Activated CD8-positive, alpha-beta memory T cell treated with anti-CD3 and anti-CD28 coated beads, Interleukin-2, amount 50 U/mL, for 1 hour (primary cell): Measurements from ENCODE around the gene TPCN2.

Source experiments
- DNase-seq: peaks from one replicate; pipeline ENCODE4 v3.0.0-alpha.2; 2020; ENCODE audit errors: extremely low read depth

Gene TPCN2

DNA sequence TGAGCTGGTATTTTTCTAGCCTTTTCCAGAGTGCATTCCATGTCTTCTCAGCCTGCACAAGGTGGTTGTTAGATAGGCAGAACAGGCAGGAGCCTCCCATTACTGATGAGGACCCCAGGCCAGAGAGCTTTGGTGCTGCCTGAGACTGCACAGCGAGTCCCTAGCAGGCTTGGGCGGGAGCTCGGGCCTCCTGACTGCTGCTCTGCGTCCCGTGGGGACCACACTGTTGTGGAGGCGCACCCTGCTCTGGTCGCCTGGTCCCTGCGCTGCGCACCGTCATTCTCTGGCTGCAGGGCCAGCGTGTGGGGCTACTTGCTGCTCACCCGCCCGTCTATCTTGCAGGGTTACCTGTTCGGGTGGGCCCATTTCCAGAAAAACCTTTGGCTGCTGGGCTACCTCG lies 8.5 kb downstream of the TPCN2 start:
- no peak for DNase-seq

DNA sequence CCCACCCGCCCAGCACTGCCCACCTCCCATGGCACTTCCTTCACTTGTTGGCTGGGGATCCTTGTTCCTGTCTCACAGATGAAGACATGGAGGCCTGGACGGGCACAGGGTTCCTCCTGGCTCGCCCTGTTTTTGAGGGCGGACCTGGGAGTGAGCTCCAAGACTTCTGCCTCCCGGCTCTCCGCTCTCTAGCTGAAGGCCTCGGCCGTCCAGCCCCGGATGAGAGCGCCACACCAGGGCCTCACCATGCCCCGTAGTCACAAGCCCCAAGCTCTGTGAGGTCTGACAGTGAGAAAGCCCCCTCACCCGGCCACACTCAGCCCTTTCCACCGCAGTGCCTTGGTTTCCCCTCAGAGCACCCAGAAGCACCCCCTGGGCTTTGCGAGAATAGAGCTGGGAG lies 9.1 kb downstream of the TPCN2 start:
- no peak for DNase-seq

DNA sequence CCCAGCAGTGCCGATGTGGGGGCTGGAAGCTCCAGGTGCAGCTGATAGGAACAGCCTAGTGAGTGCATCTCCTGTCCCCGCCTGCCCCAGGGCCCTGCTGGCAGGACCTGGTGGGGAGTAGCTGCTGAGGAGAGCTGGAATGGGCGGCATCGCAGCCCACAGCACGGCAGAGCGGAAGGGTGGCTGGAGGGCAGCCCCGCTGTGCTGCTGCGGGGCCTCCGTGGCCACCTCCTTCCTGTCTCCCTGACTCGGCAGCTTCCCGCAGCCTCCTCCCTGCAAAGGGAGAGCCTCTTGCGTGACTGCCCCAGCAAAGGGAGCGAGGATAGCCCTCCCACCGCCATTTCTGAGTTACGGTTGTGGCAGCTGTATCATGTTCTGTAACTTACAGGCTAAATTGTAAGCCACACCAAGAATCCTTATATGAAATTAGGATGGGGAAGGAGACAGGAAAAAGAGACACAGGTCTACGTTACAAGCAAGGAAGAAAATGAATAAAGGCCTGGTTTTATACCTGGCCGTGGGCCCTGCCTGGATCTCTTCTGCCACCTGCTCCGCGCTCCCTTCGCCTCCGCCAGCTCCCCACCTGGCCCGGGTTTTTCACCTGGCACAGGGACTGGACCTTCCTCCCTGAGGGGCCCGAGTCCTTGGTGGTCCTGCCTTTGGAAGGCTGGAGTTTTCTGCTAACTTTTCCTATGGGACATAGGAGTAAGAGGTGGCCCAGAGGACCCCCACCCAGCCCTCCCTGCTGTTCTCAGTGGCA lies 10.0 kb downstream of the TPCN2 start:
- no peak for DNase-seq

DNA sequence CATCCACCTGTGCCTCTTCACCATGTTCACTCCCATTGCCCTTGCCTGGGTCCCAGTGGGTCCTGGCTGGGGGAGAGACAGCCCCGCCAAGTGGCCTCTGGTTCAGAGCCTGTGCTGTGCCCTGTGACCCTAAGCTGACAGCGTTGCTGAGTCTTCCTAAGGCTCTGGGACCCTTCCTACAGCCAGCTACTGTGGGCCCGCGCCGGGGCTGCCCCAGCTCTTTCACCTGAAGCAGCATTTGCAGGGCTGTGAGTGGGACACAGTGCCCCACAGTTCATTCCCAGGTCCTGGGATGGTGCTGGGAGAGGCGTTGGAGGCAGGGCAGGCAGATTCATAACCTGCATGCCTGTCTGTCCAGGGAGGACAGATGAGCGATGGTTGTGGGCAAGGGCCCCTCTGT lies 10.7 kb downstream of the TPCN2 start:
- DNase-seq, result no peak

DNA sequence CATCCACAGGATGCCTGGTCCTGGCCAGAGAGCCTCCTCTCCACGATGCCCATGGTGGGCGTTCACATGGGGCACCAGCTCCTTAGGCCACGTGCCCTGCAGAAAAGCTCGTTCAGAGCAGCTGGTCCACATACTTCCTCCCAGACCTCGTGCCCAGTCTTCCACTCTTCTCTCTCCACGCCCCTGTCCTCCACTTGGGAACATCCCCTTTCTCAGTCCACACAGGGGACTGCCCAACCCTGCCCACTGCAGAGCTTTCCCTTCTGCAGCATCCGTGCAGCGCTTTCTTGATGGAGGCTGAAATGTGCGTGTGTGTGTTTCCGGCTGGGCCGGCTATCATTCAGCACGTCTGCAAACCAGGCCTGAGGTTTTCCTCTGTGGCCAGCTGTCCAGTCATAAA lies 11.3 kb downstream of the TPCN2 start:
- no peak for DNase-seq

DNA sequence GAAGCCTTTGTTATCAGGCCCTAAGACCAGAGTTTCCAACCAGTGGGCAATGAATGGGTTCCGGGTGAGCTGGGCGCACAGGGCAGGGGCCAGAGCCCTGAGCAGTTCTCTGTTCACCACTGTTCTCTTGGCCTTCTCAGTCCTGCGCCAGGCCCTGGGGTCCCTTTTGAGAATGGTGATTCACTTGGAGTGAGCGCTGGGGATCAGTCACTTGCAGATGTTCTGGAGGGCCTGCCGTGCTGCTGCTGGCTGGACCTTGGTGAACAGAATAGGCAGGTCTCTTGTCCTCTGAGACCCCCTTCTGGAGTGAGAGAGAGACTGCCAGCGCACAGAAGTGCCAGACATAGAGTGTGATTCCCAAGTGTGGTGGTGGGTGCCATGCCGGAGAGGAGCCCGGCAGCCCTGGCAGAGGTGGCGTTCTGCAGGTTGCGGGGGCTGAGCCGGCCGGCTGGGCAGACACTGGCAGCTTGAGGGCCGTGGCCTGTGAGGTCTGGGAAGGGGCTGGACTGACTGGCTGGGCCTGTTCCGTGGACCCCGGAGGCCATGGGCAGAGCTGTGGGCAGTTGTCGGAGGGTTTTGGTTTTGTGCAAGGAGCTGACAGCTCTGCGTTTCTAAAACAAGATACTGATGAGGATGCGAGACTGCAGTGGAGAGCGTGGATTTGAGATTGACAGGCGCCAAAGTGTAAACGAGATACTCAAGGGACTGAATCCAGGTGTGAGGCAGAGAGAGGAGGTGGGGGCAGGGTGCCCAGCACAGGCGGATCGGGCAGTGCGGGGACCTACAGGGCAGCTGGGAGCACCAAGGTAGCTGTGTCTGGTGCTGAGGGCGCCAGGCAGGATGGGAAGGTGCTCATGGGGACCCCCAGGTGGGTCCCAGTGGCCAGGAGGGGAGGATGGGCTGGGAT lies 12.3 kb downstream of the TPCN2 start:
- DNase-seq, result no peak

DNA sequence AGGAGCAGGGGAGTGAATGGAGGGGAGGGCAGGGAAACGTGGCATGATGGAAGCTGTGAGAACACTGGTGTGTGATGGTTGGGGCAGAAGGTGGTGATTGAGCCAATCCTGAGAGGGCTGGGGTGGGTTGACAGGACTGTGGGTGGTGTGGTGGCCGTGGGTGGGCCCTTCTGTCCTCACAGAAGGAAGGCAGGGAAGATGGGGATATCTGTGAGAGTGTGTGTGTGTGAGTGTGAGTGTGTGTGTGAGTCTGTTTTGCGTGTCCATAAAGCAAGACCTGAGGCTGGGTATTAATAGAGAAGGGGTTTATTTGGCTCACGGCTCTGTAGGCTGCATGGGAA lies 13.0 kb downstream of the TPCN2 start:
- DNase-seq, result no peak

DNA sequence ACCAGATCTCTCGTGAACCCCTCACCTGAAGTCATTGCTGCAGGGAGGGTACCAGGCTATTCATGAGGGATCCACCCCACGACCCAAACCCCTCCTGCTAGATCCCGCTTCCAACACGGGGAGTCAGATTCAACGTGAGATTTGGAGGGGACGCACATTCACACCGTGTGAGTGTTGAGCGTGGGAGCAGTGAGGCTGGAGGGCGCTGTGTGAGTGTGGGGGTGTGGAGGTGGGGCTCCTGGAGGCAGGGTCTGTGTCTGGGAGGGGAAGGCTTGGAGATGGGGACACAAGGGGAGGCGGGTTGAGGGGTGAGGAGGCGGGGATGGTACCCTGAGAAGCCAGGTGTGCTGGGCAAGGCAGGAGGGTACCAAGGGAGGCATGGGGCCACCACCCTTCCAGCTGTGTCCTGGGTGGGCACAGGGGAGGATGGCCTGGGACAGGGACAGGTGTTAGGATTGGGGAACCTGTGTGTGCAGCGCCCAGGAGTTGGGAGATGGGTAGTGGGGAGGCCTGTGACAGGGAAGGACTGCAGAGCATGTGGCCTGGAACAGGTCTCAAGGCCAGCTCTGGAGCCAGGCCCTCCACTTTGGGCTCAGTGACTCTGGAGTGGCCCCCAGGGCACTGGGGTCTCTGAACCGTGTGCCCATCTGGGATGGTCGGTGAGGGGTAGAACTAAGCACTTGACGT lies 13.6 kb downstream of the TPCN2 start:
- DNase-seq, result no peak

DNA sequence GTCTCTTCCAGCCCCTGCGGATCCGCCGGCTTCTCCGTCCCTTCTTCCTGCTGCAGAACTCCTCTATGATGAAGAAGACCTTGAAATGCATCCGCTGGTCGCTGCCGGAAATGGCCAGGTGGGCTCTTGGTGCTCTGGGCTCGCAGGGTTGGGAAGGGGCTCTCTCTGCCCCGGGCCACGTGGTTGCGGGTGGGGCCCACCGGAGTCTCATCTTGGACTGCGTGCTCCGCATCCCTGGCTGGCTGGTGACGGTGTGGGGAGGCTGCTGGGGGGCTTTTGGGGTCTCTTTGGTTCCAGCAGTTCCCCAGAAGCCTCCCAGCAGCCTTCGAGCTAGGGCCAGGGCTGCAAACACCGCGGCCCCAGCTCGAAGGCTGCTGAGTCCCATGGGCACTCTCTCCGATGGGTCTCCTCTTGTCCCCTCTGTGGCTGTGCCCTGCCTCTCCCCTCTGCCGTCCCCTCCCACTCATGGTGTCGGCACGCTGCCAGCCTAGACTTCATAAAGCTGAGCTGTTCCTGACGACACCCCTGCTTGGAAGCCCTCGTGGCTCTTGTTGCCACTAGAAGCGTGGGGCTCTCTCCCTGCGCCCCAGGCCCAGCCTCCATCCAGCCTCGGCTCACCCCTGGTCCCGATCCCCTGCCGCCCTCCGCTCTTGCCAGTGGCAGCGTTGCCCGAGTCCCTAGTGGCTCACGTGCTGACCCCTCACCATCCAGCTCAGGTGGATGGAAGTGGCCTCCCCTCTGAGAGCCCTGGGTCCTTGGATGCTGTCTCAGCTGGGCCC lies 14.3 kb downstream of the TPCN2 start:
- no peak for DNase-seq

DNA sequence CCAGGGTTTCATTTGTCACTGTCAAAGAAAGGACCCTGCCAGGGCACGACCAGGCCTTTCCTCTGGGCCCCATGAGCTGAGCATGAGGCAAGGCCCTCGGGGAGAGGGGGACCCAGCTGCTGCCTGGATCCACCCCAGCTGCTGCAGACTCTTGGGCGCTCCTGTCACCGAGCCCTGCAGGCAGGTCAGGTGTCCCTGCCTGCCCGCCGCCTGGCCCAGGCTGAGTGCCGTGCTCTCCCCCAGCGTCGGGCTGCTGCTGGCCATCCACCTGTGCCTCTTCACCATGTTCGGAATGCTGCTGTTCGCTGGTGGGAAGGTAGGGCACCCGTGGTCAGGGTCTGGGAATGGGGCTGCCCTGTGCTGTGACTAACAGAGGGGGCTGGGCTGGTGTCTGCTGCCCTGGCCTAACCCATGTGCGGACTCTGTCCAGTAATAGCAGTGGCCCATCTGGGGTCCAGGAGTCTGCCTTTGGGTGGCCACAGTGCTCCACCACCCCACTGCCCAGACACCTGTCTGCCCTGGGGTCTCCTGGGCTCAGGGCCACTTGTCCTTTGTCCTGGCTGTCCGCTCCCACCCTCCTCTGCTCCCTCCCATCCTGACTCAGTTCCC lies 15.0 kb downstream of the TPCN2 start:
- no peak for DNase-seq

DNA sequence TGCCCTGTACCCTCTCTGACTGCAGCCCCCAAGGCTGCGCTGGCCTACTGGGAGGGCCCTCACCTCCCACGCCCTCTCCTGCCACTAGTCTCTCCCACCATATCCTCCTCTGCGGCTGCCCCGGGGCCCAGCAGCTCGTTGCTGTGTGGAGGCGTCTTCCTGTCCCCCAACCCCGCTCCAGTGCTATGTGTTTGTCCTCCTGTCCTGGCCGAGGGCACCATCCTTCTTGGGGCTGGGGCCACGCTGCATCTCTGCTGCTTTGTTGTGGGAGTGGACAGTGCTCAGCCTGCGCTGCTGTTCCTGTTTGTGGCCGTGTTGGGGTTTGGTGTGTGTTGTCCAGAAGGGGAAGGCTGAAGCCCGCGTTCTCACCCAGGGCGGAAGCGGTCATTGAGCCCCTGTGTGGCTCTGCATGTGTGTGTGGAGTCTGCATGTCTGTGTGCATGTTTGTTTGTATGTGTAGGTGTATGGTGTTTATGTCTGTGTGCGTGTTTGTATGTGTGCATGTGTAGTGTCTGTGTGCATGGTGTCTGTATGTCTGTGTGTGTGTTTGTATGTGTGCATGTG lies 15.7 kb downstream of the TPCN2 start:
- DNase-seq, result no peak

DNA sequence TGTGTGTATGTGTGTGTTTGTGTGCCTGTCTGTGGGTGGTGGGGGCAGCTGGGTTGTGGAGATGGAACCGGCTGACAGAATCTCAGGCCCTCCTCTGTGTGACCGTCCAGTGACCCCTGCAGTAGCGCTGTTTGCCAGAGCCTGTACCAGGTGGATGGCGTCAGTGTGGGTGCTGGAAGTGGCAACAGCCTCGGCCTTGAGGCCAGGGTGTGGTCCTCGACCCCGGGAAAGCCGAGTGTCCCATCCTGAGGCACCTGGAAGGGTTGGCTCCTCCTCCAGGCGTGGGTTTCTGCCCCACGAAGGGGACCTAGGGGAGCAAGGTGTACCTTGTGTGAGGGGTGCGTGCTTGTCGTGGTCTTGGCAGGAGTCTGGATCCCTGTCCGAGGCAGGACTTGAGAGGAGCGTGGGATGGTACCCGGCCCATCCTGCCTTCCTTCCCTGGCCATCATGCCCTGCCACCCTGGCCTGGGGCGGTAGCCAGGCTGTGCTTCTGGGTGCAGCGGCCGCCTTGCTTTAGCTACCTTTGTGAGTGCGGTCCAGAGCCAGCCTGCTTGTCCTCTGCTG lies 16.5 kb downstream of the TPCN2 start:
- no peak for DNase-seq

DNA sequence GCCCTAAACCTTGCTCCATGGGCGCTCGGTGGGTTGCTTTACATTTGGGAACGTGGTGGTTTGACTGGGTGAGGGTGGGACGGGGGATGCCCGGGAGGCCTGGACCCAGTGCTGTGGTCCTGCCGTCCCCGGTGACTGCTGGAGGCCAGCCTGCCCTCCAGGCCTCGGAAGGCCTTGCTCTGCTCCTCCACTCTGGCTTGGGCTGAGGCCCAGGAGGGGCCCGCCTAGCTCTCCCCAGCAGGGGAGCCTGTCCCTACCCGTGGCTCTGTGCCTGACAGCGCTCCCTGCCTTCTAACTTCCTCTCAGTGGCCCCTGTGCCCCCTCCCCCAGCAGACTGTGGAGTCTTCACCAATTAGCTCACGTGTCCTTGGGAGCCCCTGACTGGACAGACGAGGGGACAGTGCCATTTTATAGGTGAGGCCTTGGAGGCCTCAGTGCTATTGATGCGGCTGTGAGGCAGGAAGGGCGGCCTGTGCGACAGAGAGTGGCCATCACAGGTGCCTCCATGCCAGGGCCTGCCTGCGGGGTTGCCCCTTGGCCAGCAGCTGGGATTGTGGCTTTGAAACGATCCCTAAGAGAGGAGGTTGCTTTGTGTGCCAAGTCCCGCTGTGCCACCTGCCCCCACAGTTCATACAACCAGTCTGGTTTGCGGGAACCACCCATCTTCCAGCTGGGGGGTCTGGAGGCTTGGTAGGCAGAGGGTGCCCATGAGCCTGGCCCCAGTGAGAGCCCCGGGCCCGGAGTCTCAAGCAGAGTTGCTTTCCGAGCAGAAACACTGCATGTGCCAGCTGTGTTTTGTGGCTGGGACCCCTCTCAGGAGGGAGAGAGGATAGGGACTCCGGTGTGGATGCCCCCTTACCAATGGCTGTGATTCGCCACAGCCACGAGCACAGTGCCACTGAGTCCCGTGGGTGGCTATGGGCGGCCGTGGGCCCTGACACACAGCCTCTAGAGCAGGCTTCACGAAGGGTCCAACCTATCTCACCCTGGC lies 17.7 kb downstream of the TPCN2 start:
- DNase-seq, result no peak

DNA sequence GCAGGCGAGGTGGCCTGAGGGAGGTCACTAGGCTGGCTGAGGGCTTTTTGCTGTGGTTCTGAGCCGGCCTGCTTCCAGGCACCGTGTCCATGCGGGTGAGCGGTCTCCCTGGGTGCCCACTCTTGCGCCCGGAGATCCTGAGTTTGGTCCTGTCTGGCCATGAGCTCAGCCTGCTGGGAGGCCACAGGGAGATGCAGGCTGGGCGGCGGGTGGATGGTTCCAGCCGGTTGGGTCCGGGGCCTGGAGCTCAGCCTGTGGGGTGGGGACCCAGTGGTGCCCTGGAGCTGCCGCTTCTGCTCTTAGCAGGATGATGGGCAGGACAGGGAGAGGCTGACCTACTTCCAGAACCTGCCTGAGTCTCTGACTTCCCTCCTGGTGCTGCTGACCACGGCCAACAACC lies 18.5 kb downstream of the TPCN2 start:
- no peak for DNase-seq

DNA sequence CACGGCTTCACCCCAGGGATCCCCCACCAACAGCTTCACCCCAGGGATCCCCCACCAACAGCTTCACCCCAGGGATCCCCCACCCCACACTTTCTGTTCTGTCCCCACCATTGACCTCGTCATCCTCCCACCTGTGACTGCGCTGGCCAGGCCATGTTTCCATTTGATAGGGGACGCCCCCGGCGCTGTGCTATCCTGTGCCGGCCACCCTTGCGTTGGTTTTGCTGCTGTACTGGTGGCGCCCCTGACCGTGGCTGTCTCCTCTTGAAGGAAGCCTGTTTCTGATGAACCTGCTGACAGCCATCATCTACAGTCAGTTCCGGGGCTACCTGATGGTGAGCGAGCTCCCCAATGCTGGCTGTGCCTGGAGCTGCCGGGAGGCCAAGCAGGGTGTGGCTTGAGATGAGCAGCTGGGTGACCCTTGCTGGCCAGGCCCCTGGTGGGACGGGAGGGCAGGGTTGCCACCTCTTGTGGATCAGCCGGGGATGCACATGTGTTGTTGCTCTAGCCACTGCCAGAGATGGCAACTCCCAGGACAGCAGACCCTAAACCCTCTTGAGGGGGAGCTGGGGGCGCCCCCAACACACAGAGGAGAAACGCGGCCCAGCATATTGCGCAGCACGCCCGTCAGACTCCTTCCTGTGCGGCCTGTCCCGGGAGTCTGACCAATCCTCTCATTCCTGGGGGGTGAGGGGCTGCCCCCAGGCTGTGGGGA lies 22.5 kb downstream of the TPCN2 start:
- no peak for DNase-seq

DNA sequence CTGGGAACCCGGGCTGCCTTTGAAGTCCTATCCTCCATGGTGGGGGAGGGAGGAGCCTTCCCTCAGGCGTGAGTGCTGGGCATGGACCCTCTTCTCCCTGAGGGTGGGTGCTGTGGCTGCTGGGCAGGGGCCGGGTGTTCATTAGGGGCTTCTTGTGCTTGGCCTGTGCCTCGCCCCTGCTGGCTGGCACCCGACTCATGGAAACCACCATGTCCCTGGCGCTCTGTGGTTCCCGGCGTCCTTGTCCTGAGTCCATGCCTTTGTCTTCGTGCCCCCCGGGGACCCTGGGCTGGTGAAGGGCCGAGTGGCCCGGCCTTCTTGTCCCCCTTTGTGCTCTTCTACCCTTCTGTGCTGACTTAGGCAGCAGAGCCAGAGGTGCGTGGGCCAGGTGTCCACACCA lies 23.2 kb downstream of the TPCN2 start:
- DNase-seq, result no peak

DNA sequence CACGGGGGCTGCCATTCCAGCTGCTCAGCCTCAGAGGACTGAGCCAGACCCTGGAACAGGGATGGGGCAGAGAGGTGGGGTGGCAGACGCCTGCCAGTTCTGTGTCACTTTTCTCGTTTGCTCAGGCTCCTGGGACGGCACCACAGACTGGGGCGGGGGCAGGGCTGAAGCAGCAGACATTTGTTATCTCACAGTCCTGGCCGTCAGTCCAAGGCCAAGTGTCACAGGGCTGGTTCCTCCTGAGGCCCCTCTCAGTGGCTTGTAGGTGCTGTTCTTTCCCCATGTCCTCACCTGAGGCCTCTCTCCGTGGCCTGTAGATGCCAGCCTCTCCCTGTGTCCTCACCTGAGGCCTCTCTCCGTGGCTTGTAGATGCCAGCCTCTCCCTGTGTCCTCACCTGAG lies 24.7 kb downstream of the TPCN2 start:
- DNase-seq, result no peak

DNA sequence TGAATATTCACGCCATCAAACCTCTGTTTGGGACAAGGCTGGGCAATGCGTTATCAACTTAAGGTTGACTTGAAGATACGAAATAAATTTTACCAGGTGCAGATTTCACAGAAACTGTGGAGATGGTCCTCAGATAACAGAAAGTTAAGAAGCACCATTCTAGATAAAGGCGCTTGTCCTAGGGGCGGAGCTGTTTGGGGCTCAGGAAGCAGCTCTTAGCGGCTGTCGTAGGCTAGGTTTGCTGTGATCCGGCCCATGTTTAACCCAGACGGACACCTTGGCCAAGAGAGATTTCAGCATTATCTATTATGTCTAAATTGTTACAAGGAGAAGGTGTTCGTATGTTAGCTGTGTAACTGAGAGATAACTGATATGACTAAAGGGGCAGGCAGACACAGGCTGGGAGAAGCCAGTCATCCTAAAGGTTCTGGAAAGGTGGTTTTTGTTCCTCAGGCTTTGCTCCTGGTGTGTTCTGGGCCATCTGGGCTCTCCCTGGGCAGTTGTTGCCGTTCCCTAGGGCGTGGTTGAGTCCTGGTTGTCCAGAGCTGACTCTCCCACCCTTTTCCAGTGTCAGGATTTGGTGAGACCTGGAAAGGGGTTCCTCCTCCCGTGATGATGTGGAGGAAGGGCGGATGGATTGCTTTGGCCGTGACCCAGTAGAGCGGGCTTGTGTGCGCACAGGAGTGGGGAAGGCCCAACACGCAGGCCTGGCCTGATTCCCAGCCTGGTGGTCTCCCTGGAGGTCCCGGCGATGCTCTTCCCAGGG lies 25.8 kb downstream of the TPCN2 start:
- DNase-seq, result no peak
